Endothelial cell of umbilical vein (primary cell): ENCODE measurements around the gene MAP3K10. TPM values are rescaled to one million over a fixed set of nuclear protein-coding genes. Genes with fewer than 3 reads are reported as not detected.
A peak's percentile ranks its signal among the peaks of the same experiment; 100 is the strongest.

Experiments
- BruUV-seq: library from RNA; stranded (reverse); fragments of 400-500 nt; replicated peaks from 2 replicates; lab custom pipeline; 2021; lab: Mats Ljungman, UMichigan
- CTCF ChIA-PET: fragments of 300-600, 350-600 bp; sonication (Branson Sonifier 250); formaldehyde crosslinking; loops from one replicate; lab custom pipeline; 2021; ENCODE audit warnings: antibody characterized with exemption, inconsistent platforms; lab: Charles Lee
- POLR2A ChIA-PET: fragments of 300-600, 350-600 bp; sonication (Branson Sonifier 250); formaldehyde crosslinking; loops from one replicate; lab custom pipeline; 2021; ENCODE audit warnings: antibody characterized with exemption, inconsistent platforms; lab: Charles Lee
- DNase-seq: peaks from one replicate; pipeline ENCODE4 v3.0.0-alpha.2; 2011; ENCODE audit warnings: low read depth, low spot score
- FAIRE-seq: peaks from 2 replicates; lab custom pipeline; 2011; peaks lifted over from hg19 to GRCh38; lab: Jason Lieb, UNC
- H2AFZ ChIP-seq: 2 replicates; pipeline ENCODE4 v1.6.0; 2012; ENCODE audit warnings: low read depth, low read length, control low read depth, inconsistent platforms
- H3K27ac ChIP-seq: 2 replicates; pipeline ENCODE4 v1.5.1; 2011; ENCODE audit warnings: low read depth, mild to moderate bottlenecking, control low read depth, low read length, moderate library complexity; ENCODE audit not compliant: insufficient read depth
- H3K27me3 ChIP-seq, 2 experiments: 2 replicates each; pipeline versions ENCODE4 v1.6.0 to v1.6.1; 2011; ENCODE audit warnings: low read length in 2 of 2, mixed read lengths in 1 of 2; ENCODE audit not compliant: control insufficient read depth in 2 of 2, insufficient read depth in 2 of 2
- H3K36me3 ChIP-seq, 2 experiments: 2 replicates in 1 of 2; 3 replicates in 1 of 2; pipeline ENCODE4 v1.5.1; 2011; ENCODE audit warnings: low read length in 2 of 2, mild to moderate bottlenecking in 1 of 2, moderate library complexity in 1 of 2; ENCODE audit not compliant: control insufficient read depth in 2 of 2, insufficient read depth in 2 of 2; ENCODE audit errors: extremely low read depth in 1 of 2
- H3K4me1 ChIP-seq: 3 replicates; pipeline ENCODE4 v1.5.1; 2011; ENCODE audit warnings: mild to moderate bottlenecking, low read length; ENCODE audit not compliant: control insufficient read depth, insufficient read depth; ENCODE audit errors: extremely low read depth
- H3K4me2 ChIP-seq: 2 replicates; pipeline ENCODE4 v1.6.1; 2011; ENCODE audit warnings: low read length, control low read depth, mixed read lengths; ENCODE audit not compliant: insufficient read depth
- H3K4me3 ChIP-seq, 3 experiments: fragments of 200-600 bp in 1 of 3; sonication (generic), shearing (Covaris generic) in 1 of 3; replicated peaks in 1 of 3; 2 replicates each; pipeline ENCODE4 v1.5.1; 2011 to 2016; ENCODE audit warnings: control low read depth in 3 of 3, low read length in 3 of 3, mild to moderate bottlenecking in 2 of 3, inconsistent platforms in 1 of 3, low read depth in 1 of 3, moderate library complexity in 1 of 3; ENCODE audit not compliant: insufficient read depth in 1 of 3
- H3K79me2 ChIP-seq: 2 replicates; pipeline ENCODE4 v1.6.0; 2012; ENCODE audit warnings: low read length, inconsistent platforms; ENCODE audit not compliant: control insufficient read depth, insufficient read depth
- H3K9ac ChIP-seq: replicated peaks from 2 replicates; pipeline ENCODE3; 2011; ENCODE audit warnings: low read length, control low read depth; ENCODE audit not compliant: insufficient read depth; ENCODE audit errors: extremely low read depth
- H3K9me1 ChIP-seq: replicated peaks from 3 replicates; pipeline ENCODE4 v1.6.0; 2011; ENCODE audit warnings: mild to moderate bottlenecking, low read length; ENCODE audit not compliant: control insufficient read depth, insufficient read depth; ENCODE audit errors: extremely low read depth
- H3K9me3 ChIP-seq: replicated peaks from 2 replicates; pipeline ENCODE4 v1.5.1; 2012; ENCODE audit warnings: low read length, inconsistent platforms; ENCODE audit not compliant: control insufficient read depth, insufficient read depth
- H4K20me1 ChIP-seq: replicated peaks from 2 replicates; pipeline ENCODE3; 2011; ENCODE audit warnings: mild to moderate bottlenecking, low read length; ENCODE audit not compliant: control insufficient read depth, insufficient read depth; ENCODE audit errors: extremely low read depth
- EZH2 ChIP-seq: IDR thresholded peaks from 2 replicates; pipeline ENCODE4 v1.6.1; 2012; ENCODE audit warnings: borderline replicate concordance, low read depth, mild to moderate bottlenecking, moderate library complexity, low read length, inconsistent platforms; ENCODE audit not compliant: severe bottlenecking
- FOS ChIP-seq: IDR thresholded peaks from 2 replicates; pipeline ENCODE4 v1.6.1; 2011; ENCODE audit warnings: mild to moderate bottlenecking, low read length, moderate library complexity, borderline replicate concordance; ENCODE audit not compliant: insufficient read depth
- GATA2 ChIP-seq: IDR thresholded peaks from 2 replicates; pipeline ENCODE4 v1.7.0; 2011; ENCODE audit warnings: low read depth, mild to moderate bottlenecking, moderate library complexity, mixed read lengths, low read length; ENCODE audit not compliant: insufficient read length, insufficient read depth
- JUN ChIP-seq: IDR thresholded peaks from 2 replicates; pipeline ENCODE4 v1.6.1; 2011; ENCODE audit warnings: borderline replicate concordance, low read depth; ENCODE audit not compliant: insufficient read length, insufficient read depth
- MAX ChIP-seq: IDR thresholded peaks from 2 replicates; pipeline ENCODE4 v1.6.1; 2011; ENCODE audit not compliant: insufficient read depth, insufficient read length
- MYC ChIP-seq: IDR thresholded peaks from one replicate; pipeline ENCODE4 v1.6.1; 2011; ENCODE audit warnings: mild to moderate bottlenecking, low read depth, low read length
- POLR2A ChIP-seq: IDR thresholded peaks from 2 replicates; pipeline ENCODE4 v1.6.1; 2012; ENCODE audit warnings: low read depth, mild to moderate bottlenecking, control low read depth, low read length
- POLR2AphosphoS5 ChIP-seq: IDR thresholded peaks from 2 replicates; pipeline ENCODE4 v1.6.1; 2012; ENCODE audit warnings: low read depth, mild to moderate bottlenecking, control low read depth, low read length, moderate library complexity; ENCODE audit not compliant: insufficient read depth
- dilution Hi-C: fragments of 300-500 bp; cut with MboI; formaldehyde crosslinking; loops from one replicate; pipeline ENCODE4 v1.15.0; 2019; ENCODE audit warnings: low sequenced_read_pairs; ENCODE audit not compliant: extremely low pct_ligation_motif_present
- intact Hi-C: fragments of 100-400 bp; cut with micrococcal nuclease; formaldehyde crosslinking; loops from one replicate; pipeline ENCODE4 v1.10.0; 2022
- polyA plus RNA-seq, 4 experiments: library from polyadenylated mRNA; depleted of rRNA in 3 of 4; stranded (reverse) in 3 of 4; unstranded in 1 of 4; fragments of >200 nt; gene quantifications; 2 replicates each; pipeline versions ENCODE4 v1.2.1 to v1.2.3, GENCODE V29; 2011 to 2012; ENCODE audit warnings: missing spikeins in 1 of 4
- total RNA-seq: library from RNA; stranded (reverse); gene quantifications from 2 replicates; pipeline ENCODE4 v1.2.3, GENCODE V29; 2021
- TF ChIP-seq, protein P1 (sequence below), 2 donors: IDR thresholded peaks; 1 replicate in 1 of 2; 2 replicates in 1 of 2; pipeline ENCODE4 v1.5.1; 2011; ENCODE audit warnings: low read length in 2 of 2, mild to moderate bottlenecking in 2 of 2, moderate library complexity in 2 of 2, control low read depth in 1 of 2, inconsistent platforms in 1 of 2, low read depth in 1 of 2; ENCODE audit not compliant: insufficient read depth in 1 of 2; ENCODE audit errors: extremely low read depth in 1 of 2

Gene MAP3K10
- total and polyA plus RNA-seq, 2 donors (not counting 3 experiments of a cell fraction or from before 2014, with no cell fraction given) = 6.3 to 19.4 TPM

DNA sequence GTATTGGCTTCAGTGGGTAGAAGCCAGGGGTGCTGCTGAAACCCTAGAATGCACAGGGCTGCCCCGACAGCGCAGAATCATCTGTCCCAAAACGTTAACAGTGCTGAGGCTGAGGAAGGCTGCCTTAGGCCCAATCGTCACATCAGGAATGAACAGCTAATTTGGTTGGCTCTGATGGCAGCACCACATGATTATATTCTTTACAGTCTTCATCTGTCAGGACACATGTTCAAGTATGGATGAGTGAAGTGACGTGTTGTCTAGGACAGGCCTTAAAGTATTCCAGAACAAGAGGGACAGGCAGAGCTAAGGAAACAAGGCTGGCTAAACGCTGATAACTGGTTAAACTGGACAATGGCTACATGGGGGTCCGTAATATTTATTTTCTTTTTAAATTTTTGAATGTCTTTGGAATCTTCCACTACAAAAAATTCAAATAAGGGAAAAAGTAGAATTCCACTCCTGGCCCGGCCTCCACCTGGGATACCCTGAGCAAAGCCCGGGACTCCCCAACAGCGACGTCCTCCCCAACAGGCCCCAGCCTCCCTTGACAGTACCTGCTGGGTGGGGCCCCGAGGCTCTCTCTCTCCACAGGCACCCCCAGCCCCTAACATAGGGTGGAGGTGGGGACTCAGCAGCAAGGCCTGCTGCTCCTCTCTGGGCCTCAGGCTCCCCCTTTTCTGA lies 50.0 kb downstream of the MAP3K10 start:
- Histone ChIP-seq H3K36me3 (peaks cover 4 to 29% of the 10 kb centered on the region in 2 experiments), H3K27me3 (no peaks in the 10 kb centered on the region), H2AFZ (no peak overlapping the region), H4K20me1 (no peaks in the 10 kb centered on the region), H3K9me3 (no peaks in the 10 kb centered on the region), H3K4me1 (peaks cover 16% of the 10 kb centered on the region), H3K27ac (peak overlapping the region; percentile 60), H3K4me2 (no peak overlapping the region), H3K9ac (no peak overlapping the region), H3K9me1 (no peaks in the 10 kb centered on the region), H3K4me3 (no peak overlapping the region), H3K79me2 (peaks cover 4% of the 10 kb centered on the region)
- intact Hi-C loops (no loop called here), dilution Hi-C loops (no loop called here)
- no peak for FAIRE-seq
- TF ChIP-seq EZH2 (no peak), MAX (no peak), FOS (no peak), JUN (no peak), POLR2AphosphoS5 (no peak), GATA2 (no peak), POLR2A (no peak), MYC (no peak)
- TF ChIP-seq, protein P1, sequence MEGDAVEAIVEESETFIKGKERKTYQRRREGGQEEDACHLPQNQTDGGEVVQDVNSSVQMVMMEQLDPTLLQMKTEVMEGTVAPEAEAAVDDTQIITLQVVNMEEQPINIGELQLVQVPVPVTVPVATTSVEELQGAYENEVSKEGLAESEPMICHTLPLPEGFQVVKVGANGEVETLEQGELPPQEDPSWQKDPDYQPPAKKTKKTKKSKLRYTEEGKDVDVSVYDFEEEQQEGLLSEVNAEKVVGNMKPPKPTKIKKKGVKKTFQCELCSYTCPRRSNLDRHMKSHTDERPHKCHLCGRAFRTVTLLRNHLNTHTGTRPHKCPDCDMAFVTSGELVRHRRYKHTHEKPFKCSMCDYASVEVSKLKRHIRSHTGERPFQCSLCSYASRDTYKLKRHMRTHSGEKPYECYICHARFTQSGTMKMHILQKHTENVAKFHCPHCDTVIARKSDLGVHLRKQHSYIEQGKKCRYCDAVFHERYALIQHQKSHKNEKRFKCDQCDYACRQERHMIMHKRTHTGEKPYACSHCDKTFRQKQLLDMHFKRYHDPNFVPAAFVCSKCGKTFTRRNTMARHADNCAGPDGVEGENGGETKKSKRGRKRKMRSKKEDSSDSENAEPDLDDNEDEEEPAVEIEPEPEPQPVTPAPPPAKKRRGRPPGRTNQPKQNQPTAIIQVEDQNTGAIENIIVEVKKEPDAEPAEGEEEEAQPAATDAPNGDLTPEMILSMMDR (IDR thresholded peaks at IDR 0.05; ENCODE audit: extremely low read depth in 1 of 2, insufficient read depth in 1 of 2, low read depth in 1 of 2, low read length in 2 of 2) = no peak
- no peak for DNase-seq
- POLR2A ChIA-PET = interaction anchor here (0.6 kb wide), 1 partner anchor 21 kb away, joined by 4 read pairs; no protein-coding TSS in a partner anchor
- CTCF ChIA-PET = interaction anchor here (1.1 kb wide), 1 partner anchor 64 kb away, joined by 3 read pairs; no protein-coding TSS in a partner anchor
- BruUV-seq = no TSS peak
